ENCODE data around the gene EIF5A. TPM values are rescaled to one million over a fixed set of nuclear protein-coding genes. Genes with fewer than 3 reads are reported as not detected.

The EIF5A gene
- total RNA-seq, 4 donors from 2014 or later, result 135 to 210 (median 144) TPM

DNA sequence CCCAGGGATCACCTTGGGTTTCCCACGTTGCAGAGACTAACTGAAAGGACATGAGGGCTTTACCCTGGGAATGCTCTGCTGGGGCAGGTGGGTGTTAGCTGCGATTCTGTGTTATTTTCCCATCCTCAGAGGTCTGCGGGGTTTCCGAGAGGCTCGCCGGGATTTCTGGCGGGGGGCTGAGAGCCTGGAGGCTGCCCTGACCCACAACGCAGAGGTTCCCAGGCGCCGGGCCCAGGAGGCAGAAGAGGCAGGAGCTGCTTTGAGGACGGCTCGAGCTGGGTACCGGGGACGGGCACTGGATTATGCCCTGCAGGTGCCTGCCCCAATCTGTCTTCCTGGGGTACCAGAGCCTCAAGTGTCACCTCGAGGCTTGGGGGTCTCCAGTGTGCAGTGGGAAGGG is 35.8 kb downstream of the EIF5A start:
- WGBS, 2 donors, result 65 to 82% methylated on average over 5 to 15 of the region's 15 CpGs
- H3K27me3 ChIP-seq, result no peaks in the 10 kb centered on the region
- H3K4me3 ChIP-seq (replicated peaks in 1 of 3), result no peak overlapping the region
- H3K4me1 ChIP-seq, result no peaks in the 10 kb centered on the region
- no peak for DNase-seq
- TF ChIP-seq, protein P1, sequence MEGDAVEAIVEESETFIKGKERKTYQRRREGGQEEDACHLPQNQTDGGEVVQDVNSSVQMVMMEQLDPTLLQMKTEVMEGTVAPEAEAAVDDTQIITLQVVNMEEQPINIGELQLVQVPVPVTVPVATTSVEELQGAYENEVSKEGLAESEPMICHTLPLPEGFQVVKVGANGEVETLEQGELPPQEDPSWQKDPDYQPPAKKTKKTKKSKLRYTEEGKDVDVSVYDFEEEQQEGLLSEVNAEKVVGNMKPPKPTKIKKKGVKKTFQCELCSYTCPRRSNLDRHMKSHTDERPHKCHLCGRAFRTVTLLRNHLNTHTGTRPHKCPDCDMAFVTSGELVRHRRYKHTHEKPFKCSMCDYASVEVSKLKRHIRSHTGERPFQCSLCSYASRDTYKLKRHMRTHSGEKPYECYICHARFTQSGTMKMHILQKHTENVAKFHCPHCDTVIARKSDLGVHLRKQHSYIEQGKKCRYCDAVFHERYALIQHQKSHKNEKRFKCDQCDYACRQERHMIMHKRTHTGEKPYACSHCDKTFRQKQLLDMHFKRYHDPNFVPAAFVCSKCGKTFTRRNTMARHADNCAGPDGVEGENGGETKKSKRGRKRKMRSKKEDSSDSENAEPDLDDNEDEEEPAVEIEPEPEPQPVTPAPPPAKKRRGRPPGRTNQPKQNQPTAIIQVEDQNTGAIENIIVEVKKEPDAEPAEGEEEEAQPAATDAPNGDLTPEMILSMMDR (IDR thresholded peaks at IDR 0.05), result no peak
- TF ChIP-seq POLR2A (IDR thresholded peaks at IDR 0.05), result no peak
- H3K36me3 ChIP-seq, result no peaks in the 10 kb centered on the region
- H3K27ac ChIP-seq, result no peak overlapping the region
- no peaks in the 10 kb centered on the region for H3K9me3 ChIP-seq
- intact Hi-C loops (cut with DNase I), result no loop called here

DNA sequence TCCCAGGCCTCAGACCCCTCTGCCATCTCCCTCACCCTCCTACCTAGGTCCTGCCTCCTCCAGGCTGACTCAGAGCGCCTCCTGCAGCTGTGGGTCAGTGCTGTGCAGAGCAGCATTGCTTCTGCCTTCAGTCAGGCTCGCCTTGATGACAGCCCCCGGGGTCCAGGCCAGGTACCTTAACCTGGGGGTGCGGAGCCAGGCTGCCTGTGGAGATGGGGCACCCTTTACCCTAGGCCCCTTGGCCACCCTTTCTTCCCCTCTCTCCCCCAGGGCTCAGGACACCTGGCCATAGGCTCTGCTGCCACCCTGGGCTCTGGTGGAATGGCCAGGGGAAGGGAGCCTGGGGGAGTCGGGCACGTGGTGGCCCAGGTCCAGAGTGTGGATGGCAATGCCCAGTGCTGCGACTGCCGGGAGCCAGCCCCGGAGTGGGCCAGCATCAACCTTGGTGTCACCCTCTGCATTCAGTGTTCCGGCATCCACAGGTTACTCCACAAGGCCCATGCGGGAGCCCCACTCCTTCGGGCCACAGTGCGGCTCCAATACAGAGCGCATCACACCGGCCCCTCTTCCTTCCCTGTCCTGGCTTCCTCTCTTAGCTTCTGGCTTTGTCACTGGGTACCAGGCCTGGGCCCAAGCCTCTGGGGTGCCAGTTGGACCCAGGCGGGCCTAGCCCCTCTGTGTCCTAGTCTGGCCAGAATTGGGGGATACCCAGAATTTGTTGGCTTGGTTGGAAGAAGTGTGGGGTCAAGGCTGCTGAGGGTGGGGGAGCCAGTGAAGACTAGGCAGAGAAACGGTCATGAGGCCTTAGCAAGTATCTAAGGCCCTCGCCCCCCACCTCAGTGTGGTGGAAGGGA is 39.6 kb downstream of the EIF5A start:
- Histone ChIP-seq H3K4me3 (replicated peaks in 1 of 3) (no peak overlapping the region), H3K36me3 (no peaks in the 10 kb centered on the region), H3K27ac (no peak overlapping the region), H3K27me3 (no peaks in the 10 kb centered on the region), H3K9me3 (no peaks in the 10 kb centered on the region), H3K4me1 (peaks cover 14 to 19% of the 10 kb centered on the region in 2 donors)
- intact Hi-C loops (cut with DNase I), result no loop called here
- TF ChIP-seq, protein P1 (IDR thresholded peaks at IDR 0.05), result no peak
- no peak for TF ChIP-seq POLR2A (IDR thresholded peaks at IDR 0.05)
- no peak for DNase-seq
- 71 to 84% methylated on average over 13 to 18 of the region's 18 CpGs for WGBS, 2 donors

DNA sequence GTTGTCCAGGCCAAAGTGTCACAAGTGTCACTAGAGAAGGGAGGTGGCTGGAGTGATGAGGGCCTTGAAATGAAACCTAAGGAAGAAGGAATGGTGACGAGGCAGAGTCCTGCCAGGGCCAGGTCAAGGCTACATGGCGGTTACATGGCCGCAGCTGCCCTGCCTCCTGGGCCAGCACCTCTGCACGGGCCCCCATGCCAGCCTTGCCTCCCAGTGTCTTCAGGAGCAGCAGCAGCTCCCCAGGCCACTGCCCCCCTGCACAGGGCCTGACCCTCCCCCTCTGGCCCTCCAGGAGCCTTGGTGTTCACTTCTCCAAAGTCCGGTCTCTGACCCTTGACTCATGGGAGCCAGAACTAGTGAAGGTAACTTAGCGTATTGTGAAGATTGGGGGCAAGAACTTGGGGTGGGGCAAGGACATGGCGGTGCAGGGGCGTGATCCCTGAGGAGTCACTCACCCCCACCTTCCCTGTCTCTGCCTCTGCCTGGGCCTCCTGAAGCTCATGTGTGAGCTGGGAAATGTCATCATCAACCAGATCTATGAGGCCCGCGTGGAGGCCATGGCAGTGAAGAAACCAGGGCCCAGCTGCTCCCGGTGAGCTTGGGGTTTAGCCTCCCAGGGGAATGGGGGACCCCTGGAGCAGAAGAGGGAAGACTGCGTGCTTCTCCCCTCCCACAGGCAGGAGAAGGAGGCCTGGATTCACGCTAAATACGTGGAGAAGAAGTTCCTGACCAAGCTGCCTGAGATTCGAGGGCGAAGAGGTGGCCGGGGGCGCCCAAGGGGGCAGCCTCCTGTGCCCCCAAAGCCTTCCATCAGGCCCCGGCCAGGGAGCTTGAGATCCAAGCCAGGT is 40.4 kb downstream of the EIF5A start:
- H3K9me3 ChIP-seq, result no peaks in the 10 kb centered on the region
- no peak overlapping the region for H3K4me3 ChIP-seq (replicated peaks in 1 of 3)
- no peaks in the 10 kb centered on the region for H3K36me3 ChIP-seq
- no peaks in the 10 kb centered on the region for H3K27me3 ChIP-seq
- H3K27ac ChIP-seq, result no peak overlapping the region
- WGBS, 2 donors, result 63 to 80% methylated on average over 14 to 18 of the region's 19 CpGs
- DNase-seq, result no peak
- no peak for TF ChIP-seq POLR2A (IDR thresholded peaks at IDR 0.05)
- TF ChIP-seq, protein P1 (IDR thresholded peaks at IDR 0.05), result no peak
- H3K4me1 ChIP-seq, result peaks cover 20 to 24% of the 10 kb centered on the region in 2 donors
- intact Hi-C loops (cut with DNase I), result no loop called here

DNA sequence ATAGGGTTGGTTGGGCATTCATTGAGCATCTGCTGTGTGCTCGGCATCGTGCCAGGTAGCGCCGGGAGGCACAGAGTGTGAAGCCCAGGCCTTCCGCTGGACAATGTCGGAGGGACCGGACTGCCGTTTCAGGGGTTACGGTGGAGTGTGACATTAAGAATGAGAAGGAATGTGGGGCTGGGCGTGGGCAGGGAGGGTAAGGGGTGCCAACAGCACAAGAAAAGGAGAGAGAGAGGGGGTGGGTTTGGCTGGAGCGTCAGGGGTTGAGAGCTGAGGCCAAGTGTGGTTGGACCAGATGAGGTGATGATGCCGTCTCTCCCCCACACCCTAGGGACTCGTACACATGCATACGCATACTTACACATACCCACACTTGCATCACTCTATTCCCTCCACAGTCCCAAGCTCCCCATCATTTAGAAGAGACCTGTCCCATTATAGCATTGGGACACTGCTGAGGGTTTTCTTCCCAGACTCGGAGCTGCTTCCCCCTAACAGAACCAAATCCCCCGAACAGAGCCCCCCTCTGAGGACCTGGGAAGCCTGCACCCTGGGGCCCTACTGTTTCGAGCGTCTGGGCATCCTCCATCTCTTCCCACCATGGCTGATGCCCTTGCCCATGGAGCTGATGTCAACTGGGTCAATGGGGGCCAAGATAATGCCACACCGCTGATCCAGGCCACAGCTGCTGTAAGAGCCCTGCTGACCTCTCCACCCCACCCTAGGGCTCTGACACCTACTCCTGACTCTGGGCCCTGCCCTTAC is 41.2 kb downstream of the EIF5A start:
- Histone ChIP-seq H3K9me3 (no peaks in the 10 kb centered on the region), H3K27ac (no peak overlapping the region), H3K4me3 (replicated peaks in 1 of 3) (no peak overlapping the region), H3K27me3 (no peaks in the 10 kb centered on the region), H3K36me3 (no peaks in the 10 kb centered on the region), H3K4me1 (peaks cover 21 to 32% of the 10 kb centered on the region in 2 donors)
- TF ChIP-seq POLR2A (IDR thresholded peaks at IDR 0.05), result no peak
- TF ChIP-seq, protein P1 (IDR thresholded peaks at IDR 0.05), result no peak
- DNase-seq, result no peak
- intact Hi-C loops (cut with DNase I), result no loop called here
- 75 to 79% methylated on average over 19 of the region's 19 CpGs for WGBS, 2 donors

Measured in thyroid gland (tissue), 4 donors.